ENCODE results near the gene ZNF398. TPM values are rescaled to one million over a fixed set of nuclear protein-coding genes. Genes with fewer than 3 reads are reported as not detected.

The ZNF398 gene
- total and polyA plus RNA-seq, 9 of the 15 experiments (the other 6 are each of a cell fraction or from before 2014, with no cell fraction given), result 4.0 to 18.6 (median 10.4) TPM

GRCh38 chr7:149147072-149147751 is at the start of gene ZNF398 (continued):
- TF ChIP-seq E2F1 (CRISPR knock-in tag; IDR thresholded peaks at IDR 0.05), result peak; percentile 16; the same call in 1 of the 2 replicates
- TF ChIP-seq RAD21 (CRISPR knock-in tag; conservative IDR thresholded peaks at IDR 0.05 in 1 of 2, IDR thresholded peaks at IDR 0.05 in 1 of 2), result peak in 1 of 2 experiments; percentile 28; a peak in 3 of 4 replicates
- no peak for TF ChIP-seq XRCC4 (IDR thresholded peaks at IDR 0.05; ENCODE audit: extremely low read depth, insufficient read depth, insufficient read length)
- TF ChIP-seq ZNF324 (CRISPR knock-in tag; IDR thresholded peaks at IDR 0.05), result no peak
- peak; percentile 75; the same call in 1 of the 2 replicates for TF ChIP-seq THAP7 (CRISPR knock-in tag; IDR thresholded peaks at IDR 0.05)
- TF ChIP-seq ZKSCAN3 (CRISPR knock-in tag; IDR thresholded peaks at IDR 0.05), result no peak
- no peak for TF ChIP-seq MTF1 (CRISPR knock-in tag; IDR thresholded peaks at IDR 0.05; ENCODE audit: borderline replicate concordance)
- TF ChIP-seq TCF15 (CRISPR knock-in tag; IDR thresholded peaks at IDR 0.05), result no peak
- 0 out of 2 replicates have a peak, but pooled peaks have one; percentile 24 for TF ChIP-seq KHSRP (IDR thresholded peaks at IDR 0.05)
- TF ChIP-seq BDP1 (IDR thresholded peaks at IDR 0.05; ENCODE audit: insufficient read depth, insufficient read length), result no peak
- peak; percentile 76 to 93 for TF ChIP-seq NONO (IDR thresholded peaks at IDR 0.05; ENCODE audit: low read depth in 2 of 2, low read length in 1 of 2)
- TF ChIP-seq CREM (IDR thresholded peaks at IDR 0.05; ENCODE audit: low read depth), result peak; percentile 74
- TF ChIP-seq ZNF586 (CRISPR knock-in tag; conservative IDR thresholded peaks at IDR 0.05), result no peak
- TF ChIP-seq ZBTB17 (CRISPR knock-in tag; IDR thresholded peaks at IDR 0.05), result no peak
- peak in 1 of 2 experiments; percentile 80; a peak in 2 of 4 replicates for TF ChIP-seq KDM4B (IDR thresholded peaks at IDR 0.05; ENCODE audit: borderline replicate concordance in 2 of 2, low read depth in 1 of 2)
- TF ChIP-seq ZNF354B (CRISPR knock-in tag; IDR thresholded peaks at IDR 0.05), result no peak
- TF ChIP-seq FOXO4 (CRISPR knock-in tag; IDR thresholded peaks at IDR 0.05), result no peak

All from K562 (cell line).